GM10248 (cell line): ENCODE measurements around the gene KCNK7.

Experiments
- CTCF ChIA-PET: fragments of 300-600 bp; sonication (Branson Sonifier 250); formaldehyde crosslinking; extraction: SDS; loops from one replicate; lab custom pipeline; 2021; ENCODE audit warnings: antibody characterized with exemption; lab: Yijun Ruan, JAX
- POLR2A ChIA-PET: fragments of 350-650 bp; sonication (Branson Sonifier 250); formaldehyde crosslinking; extraction: SDS; loops from one replicate; lab custom pipeline; 2020; ENCODE audit warnings: antibody characterized with exemption; lab: Yijun Ruan, JAX
- DNase-seq: peaks from one replicate; pipeline ENCODE4 v3.0.0; 2012; ENCODE audit errors: extremely low spot score
- CTCF ChIP-seq: IDR thresholded peaks from 2 replicates; pipeline ENCODE4 v1.5.1; 2012; ENCODE audit warnings: mild to moderate bottlenecking, low read depth; ENCODE audit errors: extremely low read depth, missing control alignments, control extremely low read depth

Gene KCNK7

GRCh38 chr11:65583589-65583988, 12.0 kb downstream of the KCNK7 start:
- ChIA-PET POLR2A (no interaction called here), CTCF (interaction anchor here (0.8 to 22.1 kb wide), 2 partner anchors 20 to 42 kb away, joined by 3 to 351 read pairs; partner anchors contain the start of genes KCNK7, MAP3K11 and PCNX3)
- no peak for DNase-seq
- TF ChIP-seq CTCF = no peak

DNA sequence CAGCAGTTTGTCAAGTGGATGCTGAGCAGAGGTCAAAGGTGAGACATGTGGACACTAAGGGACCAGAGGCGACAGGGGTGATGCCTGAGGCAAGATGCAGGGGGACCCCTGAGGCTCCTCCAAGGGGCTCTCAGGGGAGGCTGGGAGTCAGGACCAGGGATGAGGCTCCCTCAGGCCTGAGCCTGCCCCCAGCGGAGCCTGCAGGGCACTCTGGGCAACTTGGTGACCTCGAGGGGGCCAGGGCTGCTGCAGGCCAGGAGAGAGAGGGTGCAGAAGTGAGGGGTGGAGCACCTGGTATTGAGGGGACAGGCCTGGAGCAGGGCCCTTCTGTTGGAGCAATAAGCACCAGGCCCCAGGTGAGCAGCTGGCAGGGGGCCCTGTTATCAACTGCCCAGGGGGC, 13.7 kb downstream of the KCNK7 start:
- TF ChIP-seq CTCF = no peak
- no peak for DNase-seq
- ChIA-PET CTCF (interaction anchor here (2.6 to 22.1 kb wide), 3 partner anchors 10 to 41 kb away, joined by 10 to 351 read pairs (median 14); partner anchors contain the start of genes FAM89B, KCNK7, MAP3K11 and PCNX3), POLR2A (no interaction called here)

- ChIA-PET CTCF (interaction anchor here (2.6 to 22.1 kb wide), 3 partner anchors 8 to 40 kb away, joined by 10 to 351 read pairs (median 14); partner anchors contain the start of genes FAM89B, KCNK7, MAP3K11 and PCNX3), POLR2A (no interaction called here)
- DNase-seq = no peak
- no peak for TF ChIP-seq CTCF
These were observed 14.8 kb downstream of the KCNK7 start for GRCh38 chr11:65580756-65581155.

DNA sequence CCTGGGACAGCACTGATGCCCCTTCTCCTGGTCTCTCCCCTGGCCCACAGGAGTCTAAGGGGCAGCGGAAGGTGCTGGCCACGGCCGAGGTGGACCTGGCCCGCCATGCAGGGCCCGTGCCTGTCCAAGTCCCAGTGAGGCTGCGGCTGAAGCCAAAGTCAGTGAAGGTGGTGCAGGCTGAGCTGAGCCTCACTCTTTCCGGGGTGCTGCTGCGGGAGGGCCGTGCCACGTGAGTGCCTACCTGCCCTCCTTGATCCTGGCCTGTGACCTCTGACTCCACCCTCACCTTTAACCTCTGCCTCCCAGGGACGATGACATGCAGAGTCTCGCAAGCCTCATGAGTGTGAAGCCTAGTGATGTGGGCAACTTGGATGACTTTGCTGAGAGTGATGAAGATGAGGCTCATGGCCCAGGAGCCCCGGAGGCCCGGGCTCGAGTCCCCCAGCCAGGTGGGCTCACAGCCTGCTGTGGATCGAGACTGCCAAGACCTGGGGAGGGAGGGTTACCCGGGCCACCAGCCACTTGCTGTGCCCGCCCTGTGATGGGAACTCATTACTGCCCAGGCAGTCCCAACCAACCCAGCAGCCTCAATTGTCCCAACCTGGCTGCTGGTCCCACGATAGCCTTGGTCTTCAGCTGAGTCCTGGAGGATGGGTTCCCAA, 15.4 kb downstream of the KCNK7 start:
- TF ChIP-seq CTCF = no peak
- DNase-seq = no peak
- CTCF ChIA-PET = interaction anchor here (1.1 to 22.1 kb wide), 3 partner anchors 8 to 23 kb away, joined by 4 to 351 read pairs (median 14); partner anchors contain the start of genes FAM89B, KCNK7, MAP3K11 and PCNX3
- POLR2A ChIA-PET = no interaction called here

DNA sequence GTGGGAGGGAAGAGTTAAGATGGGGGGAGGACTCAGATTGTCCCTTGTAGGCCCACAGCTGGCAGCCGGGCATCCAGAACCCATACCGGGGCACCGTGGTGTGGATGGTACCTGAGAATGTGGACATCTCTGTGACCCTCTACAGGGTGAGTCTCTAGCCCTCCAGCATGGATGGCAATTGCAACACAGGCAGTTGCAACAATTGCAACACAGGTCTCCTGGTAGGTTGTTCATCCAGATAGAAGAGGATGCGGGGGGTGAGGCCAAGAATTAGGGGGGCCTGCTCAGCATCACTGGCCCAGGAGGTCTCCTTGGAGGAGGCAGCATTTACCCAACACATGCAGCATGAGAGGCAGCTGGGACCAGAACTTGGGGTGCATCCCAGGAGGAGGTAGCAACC, 16.3 kb downstream of the KCNK7 start:
- ChIA-PET POLR2A (interaction anchor here (0.6 kb wide), 1 partner anchor 8 kb away, joined by 3 read pairs; no protein-coding TSS in a partner anchor), CTCF (interaction anchor here (1.1 to 22.1 kb wide), 2 partner anchors 9 to 24 kb away, joined by 4 to 351 read pairs; partner anchors contain the start of genes KCNK7, MAP3K11 and PCNX3)
- no peak for DNase-seq
- no peak for TF ChIP-seq CTCF

DNA sequence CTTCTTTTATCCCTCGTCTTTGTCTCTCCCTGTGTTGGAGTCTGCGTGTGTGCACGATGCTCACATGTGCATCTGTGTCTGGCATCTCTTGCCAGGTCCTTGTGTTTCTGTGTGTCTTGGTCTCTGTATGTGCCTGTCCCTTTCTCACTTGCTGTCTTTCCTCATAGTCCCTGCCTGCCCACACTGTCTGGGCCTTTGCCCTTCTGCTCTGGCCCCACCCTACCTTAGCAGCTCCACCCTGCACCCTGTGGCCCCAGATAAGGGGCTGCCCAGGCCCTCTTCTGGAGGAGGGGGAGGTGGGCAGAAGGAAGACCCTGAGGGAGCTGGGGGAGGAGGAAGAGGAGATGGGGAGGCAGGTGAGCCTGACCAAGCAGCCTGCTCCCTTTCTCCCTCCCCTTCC, 16.9 kb downstream of the KCNK7 start:
- POLR2A ChIA-PET = interaction anchor here (0.6 kb wide), 1 partner anchor 9 kb away, joined by 3 read pairs; no protein-coding TSS in a partner anchor
- TF ChIP-seq CTCF = no peak
- no peak for DNase-seq
- CTCF ChIA-PET = interaction anchor here (1.6 to 22.1 kb wide), 2 partner anchors 25 to 39 kb away, joined by 3 to 351 read pairs; partner anchors contain the start of genes KCNK7, MAP3K11 and PCNX3
